ENCODE results near the gene GPR6. TPM values are rescaled to one million over a fixed set of nuclear protein-coding genes. Genes with fewer than 3 reads are reported as not detected.

GPR6 gene
- polyA plus RNA-seq, 3 donors = not detected

- H3K4me1 ChIP-seq (ENCODE audit: control insufficient read depth in 1 of 2, insufficient read depth in 2 of 2, low read length in 2 of 2) = no peaks in the 10 kb centered on the region
- TF ChIP-seq CTCF (IDR thresholded peaks at IDR 0.05) = no peak
- 100% methylated on average over 3 of the region's 3 CpGs for WGBS (ENCODE audit: insufficient coverage)
- no peaks in the 10 kb centered on the region for H3K36me3 ChIP-seq (replicated peaks in 1 of 2; ENCODE audit: control insufficient read depth in 1 of 2, insufficient read depth in 2 of 2, low read length in 2 of 2)
- H3K27me3 ChIP-seq (ENCODE audit: control insufficient read depth in 2 of 2, insufficient read depth in 2 of 2, low read length in 2 of 2) = no peaks in the 10 kb centered on the region
- no peaks in the 10 kb centered on the region for H4K20me1 ChIP-seq (ENCODE audit: insufficient read depth, low read length)
- H3K9ac ChIP-seq (ENCODE audit: insufficient read depth, low read length, poor library complexity, severe bottlenecking) = no peak overlapping the region
- H3K27ac ChIP-seq (ENCODE audit: low read depth in 1 of 2, low read length in 2 of 2) = no peak overlapping the region
- peaks cover 5 to 32% (median 24%) of the 10 kb centered on the region in 7 donors for H3K9me3 Mint-ChIP-seq
- H3K27me3 Mint-ChIP-seq (ENCODE audit: low read depth in 3 of 3) = peaks cover 2 to 10% (median 5%) of the 10 kb centered on the region in 3 donors
- no peaks in the 10 kb centered on the region for H3K4me1 Mint-ChIP-seq
- H3K27ac Mint-ChIP-seq = peak overlapping the region in 2 of 7 donors; percentile 58 to 64
- no peak for DNase-seq
- peaks cover 19 to 32% of the 10 kb centered on the region in 2 donors for H3K9me3 ChIP-seq (replicated peaks in 1 of 2; ENCODE audit: control insufficient read depth in 1 of 2, insufficient read depth in 1 of 2, low read length in 2 of 2)
- no peak overlapping the region for H3K4me3 Mint-ChIP-seq
- H3K79me2 ChIP-seq (ENCODE audit: insufficient read depth, low read length) = no peaks in the 10 kb centered on the region
- peaks cover 0 to 3% of the 10 kb centered on the region in 2 donors for H3K36me3 Mint-ChIP-seq
- no peak overlapping the region for H3K4me2 ChIP-seq (replicated peaks; ENCODE audit: extremely low read depth, low read length, poor library complexity, severe bottlenecking)
- intact Hi-C loops (cut with micrococcal nuclease) = no loop called here
- H3K4me3 ChIP-seq (replicated peaks in 1 of 3; ENCODE audit: low read depth in 2 of 3, low read length in 3 of 3) = no peak overlapping the region
- no peak overlapping the region for H2AFZ ChIP-seq (ENCODE audit: insufficient read depth, low read depth, low read length, poor library complexity, severe bottlenecking)
Observed at GRCh38 chr6:109999740-110000139, 21.6 kb downstream of the GPR6 start.

GRCh38 chr6:110002676-110003075 is 24.6 kb downstream of the GPR6 start:
- H3K9ac ChIP-seq (ENCODE audit: insufficient read depth, low read length, poor library complexity, severe bottlenecking) = no peak overlapping the region
- H3K27ac ChIP-seq (ENCODE audit: low read depth in 1 of 2, low read length in 2 of 2) = no peak overlapping the region
- H3K27ac Mint-ChIP-seq = no peak overlapping the region
- no peak for TF ChIP-seq CTCF (IDR thresholded peaks at IDR 0.05)
- no peak overlapping the region for H2AFZ ChIP-seq (ENCODE audit: insufficient read depth, low read depth, low read length, poor library complexity, severe bottlenecking)
- H3K9me3 ChIP-seq (replicated peaks in 1 of 2; ENCODE audit: control insufficient read depth in 1 of 2, insufficient read depth in 1 of 2, low read length in 2 of 2) = peaks cover 19 to 32% of the 10 kb centered on the region in 2 donors
- peaks cover 3 to 8% (median 8%) of the 10 kb centered on the region in 3 donors for H3K27me3 Mint-ChIP-seq (ENCODE audit: low read depth in 3 of 3)
- no peaks in the 10 kb centered on the region for H3K4me1 Mint-ChIP-seq
- H3K79me2 ChIP-seq (ENCODE audit: insufficient read depth, low read length) = no peaks in the 10 kb centered on the region
- no peak for DNase-seq
- H3K36me3 ChIP-seq (replicated peaks in 1 of 2; ENCODE audit: control insufficient read depth in 1 of 2, insufficient read depth in 2 of 2, low read length in 2 of 2) = no peaks in the 10 kb centered on the region
- peaks cover 5 to 32% (median 24%) of the 10 kb centered on the region in 7 donors for H3K9me3 Mint-ChIP-seq
- H3K4me2 ChIP-seq (replicated peaks; ENCODE audit: extremely low read depth, low read length, poor library complexity, severe bottlenecking) = no peak overlapping the region
- H4K20me1 ChIP-seq (ENCODE audit: insufficient read depth, low read length) = no peaks in the 10 kb centered on the region
- intact Hi-C loops (cut with micrococcal nuclease) = no loop called here
- no peak overlapping the region for H3K4me3 Mint-ChIP-seq
- no CpG with 5 or more reads among the region's 5 CpGs for WGBS (ENCODE audit: insufficient coverage)
- H3K36me3 Mint-ChIP-seq = peaks cover 0 to 3% of the 10 kb centered on the region in 2 donors
- no peaks in the 10 kb centered on the region for H3K4me1 ChIP-seq (ENCODE audit: control insufficient read depth in 1 of 2, insufficient read depth in 2 of 2, low read length in 2 of 2)
- no peak overlapping the region for H3K4me3 ChIP-seq (replicated peaks in 1 of 3; ENCODE audit: low read depth in 2 of 3, low read length in 3 of 3)
- H3K27me3 ChIP-seq (ENCODE audit: control insufficient read depth in 2 of 2, insufficient read depth in 2 of 2, low read length in 2 of 2) = no peaks in the 10 kb centered on the region

All from CD14-positive monocyte (primary cell).